Fibroblast of mammary gland (primary cell): ENCODE data around the gene EPC1.
A peak's percentile ranks its signal among the peaks of the same experiment; 100 is the strongest.

Experiments
- DNase-seq: peaks from one replicate; pipeline ENCODE4 v3.0.0-alpha.2; 2010; ENCODE audit warnings: low read depth
- H3K4me3 ChIP-seq: 2 replicates; pipeline ENCODE4 v1.5.1; 2011; ENCODE audit warnings: low read depth, mild to moderate bottlenecking, low read length, moderate library complexity; ENCODE audit not compliant: control insufficient read depth
- TF ChIP-seq, protein P1 (sequence below): conservative IDR thresholded peaks from 2 replicates; pipeline ENCODE4 v1.5.1; 2011; ENCODE audit warnings: low read depth, low read length, inconsistent platforms; ENCODE audit not compliant: control insufficient read depth, insufficient read depth

EPC1 gene

DNA sequence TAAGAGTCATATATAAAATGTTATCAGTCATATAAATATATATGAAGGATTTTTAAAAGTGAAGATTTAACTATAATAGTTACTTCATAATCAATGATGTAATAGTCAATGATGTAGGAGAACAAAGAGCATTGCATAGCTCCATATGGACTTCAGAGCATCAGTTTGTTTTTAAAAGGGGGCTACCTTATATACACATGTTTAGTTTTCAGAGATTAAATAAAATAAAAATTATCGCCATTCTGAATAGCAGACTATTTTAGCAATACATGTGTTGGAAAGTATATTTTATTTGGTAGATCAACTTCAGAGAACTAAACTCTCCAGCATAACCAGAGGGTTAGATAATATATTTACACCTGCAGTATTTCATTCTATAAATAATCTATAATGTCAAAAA is 29.1 kb upstream of the EPC1 start:
- peak overlapping the region; percentile 79 for H3K4me3 ChIP-seq
- TF ChIP-seq, protein P1, sequence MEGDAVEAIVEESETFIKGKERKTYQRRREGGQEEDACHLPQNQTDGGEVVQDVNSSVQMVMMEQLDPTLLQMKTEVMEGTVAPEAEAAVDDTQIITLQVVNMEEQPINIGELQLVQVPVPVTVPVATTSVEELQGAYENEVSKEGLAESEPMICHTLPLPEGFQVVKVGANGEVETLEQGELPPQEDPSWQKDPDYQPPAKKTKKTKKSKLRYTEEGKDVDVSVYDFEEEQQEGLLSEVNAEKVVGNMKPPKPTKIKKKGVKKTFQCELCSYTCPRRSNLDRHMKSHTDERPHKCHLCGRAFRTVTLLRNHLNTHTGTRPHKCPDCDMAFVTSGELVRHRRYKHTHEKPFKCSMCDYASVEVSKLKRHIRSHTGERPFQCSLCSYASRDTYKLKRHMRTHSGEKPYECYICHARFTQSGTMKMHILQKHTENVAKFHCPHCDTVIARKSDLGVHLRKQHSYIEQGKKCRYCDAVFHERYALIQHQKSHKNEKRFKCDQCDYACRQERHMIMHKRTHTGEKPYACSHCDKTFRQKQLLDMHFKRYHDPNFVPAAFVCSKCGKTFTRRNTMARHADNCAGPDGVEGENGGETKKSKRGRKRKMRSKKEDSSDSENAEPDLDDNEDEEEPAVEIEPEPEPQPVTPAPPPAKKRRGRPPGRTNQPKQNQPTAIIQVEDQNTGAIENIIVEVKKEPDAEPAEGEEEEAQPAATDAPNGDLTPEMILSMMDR = no peak
- DNase-seq = no peak

DNA sequence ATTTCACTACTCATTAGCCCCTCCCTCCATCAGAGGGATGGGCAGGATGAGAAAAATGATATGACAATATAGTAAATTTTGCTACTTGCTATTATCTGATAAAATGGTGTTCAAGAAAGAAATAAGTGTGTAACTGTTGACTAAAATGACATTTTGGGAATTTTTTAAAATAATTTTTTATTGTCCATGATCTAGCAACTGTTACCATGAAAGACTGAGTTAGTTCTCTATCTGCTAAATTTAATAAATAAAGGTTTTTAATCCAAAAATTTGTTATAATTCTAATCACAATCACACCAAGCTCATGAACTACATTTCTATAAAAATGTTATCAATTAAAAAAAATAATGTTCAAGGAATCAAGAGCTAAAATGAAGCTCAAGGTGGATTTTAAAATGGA is 28.7 kb upstream of the EPC1 start:
- H3K4me3 ChIP-seq = no peak overlapping the region
- no peak for DNase-seq
- TF ChIP-seq, protein P1 = no peak

DNA sequence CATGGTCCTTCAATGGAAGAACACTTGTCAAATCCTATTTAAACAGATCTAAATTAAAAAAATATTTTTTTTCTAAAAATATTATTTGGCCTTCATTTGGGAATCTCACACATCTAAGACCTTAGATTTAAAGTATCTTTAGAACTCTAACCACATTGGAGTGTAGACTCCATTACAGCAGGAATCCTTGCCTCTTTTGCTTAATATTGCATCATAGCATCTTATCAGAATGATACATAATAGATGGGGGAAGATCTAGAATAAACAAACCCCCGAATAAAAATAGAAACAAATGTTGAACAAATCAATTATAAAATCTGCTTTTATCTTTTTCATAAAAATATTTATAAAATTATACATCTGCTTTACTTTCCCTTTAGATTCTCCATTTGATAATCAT is 27.6 kb upstream of the EPC1 start:
- no peak for DNase-seq
- no peak overlapping the region for H3K4me3 ChIP-seq
- TF ChIP-seq, protein P1 = no peak

DNA sequence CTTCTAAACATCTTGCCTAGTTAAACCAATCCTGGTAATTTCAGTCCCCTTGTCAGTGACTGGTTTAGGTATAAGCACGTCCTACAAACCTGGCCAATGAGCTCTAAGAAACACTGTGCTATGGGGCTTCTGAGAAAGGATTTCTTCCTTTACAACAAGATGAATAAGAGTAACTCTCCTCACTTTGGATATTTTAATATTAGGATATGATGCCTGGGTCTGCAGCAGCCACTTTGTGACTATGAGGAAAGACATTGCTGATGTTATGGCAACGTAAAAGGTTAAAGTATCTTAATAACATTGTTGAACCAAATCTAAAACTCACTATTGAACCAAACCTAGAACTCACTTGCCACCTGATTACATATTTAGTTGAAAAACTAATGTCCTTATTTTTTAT is 26.5 kb upstream of the EPC1 start:
- TF ChIP-seq, protein P1 = no peak
- DNase-seq = no peak
- H3K4me3 ChIP-seq = no peak overlapping the region

DNA sequence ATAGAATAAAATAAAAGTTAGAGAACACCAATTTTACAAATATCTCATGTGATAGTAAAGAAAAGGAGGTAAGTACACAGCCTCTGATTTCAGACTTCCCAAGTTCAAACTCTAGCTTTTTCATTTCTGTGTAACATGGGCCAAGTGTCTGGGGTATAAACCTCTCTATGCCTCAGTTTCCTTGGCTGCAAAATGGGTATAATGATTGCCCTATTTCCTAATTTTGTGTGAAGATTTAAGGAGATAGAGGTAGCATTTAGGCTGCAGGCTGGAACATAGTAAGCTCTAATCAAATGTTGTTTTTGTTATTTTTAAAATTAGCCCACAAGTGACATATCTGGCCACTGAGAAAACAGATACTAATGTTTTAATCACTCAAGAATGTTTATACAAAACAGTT is 26.1 kb upstream of the EPC1 start:
- no peak for DNase-seq
- TF ChIP-seq, protein P1 = no peak
- H3K4me3 ChIP-seq = no peak overlapping the region

DNA sequence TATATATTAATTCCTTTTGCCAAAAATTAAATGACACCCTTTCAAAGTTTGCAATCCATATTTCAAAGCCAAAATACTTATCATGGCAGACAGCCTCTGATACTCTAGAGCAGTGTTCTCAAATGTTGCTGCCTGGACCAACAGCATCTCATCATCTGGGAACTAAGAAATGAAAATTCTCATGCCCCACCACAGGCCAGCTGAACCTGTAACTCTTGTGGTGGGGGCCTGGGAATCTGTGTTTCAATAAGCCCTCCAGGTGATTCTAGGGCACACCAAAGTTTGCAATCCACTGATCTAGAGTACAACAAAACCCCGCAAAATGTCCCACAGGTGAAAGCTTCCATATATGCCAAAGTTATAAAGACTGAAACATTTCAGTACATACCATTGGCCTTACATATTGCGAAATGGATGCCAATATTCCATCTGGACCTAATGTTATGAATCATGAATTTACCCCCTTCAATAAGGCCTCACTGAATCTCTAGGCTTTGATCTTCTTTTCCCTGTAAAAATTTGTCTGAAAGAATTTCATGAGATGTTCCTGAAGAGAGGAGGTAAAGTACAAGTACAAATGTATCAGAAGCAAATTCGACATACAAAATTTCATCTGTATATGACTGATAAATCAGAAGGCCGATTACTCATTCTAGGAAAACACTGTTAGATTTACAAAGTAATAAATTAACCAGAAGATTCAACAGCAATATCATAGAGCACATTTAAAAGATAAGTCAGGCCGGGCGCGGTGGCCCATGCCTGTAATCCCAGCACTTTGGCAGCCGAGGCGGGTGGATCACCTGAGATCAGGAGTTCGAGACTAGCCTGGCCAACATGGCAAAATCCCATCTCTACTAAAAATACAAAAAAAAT is 25.3 kb upstream of the EPC1 start:
- peak; percentile 40 for DNase-seq
- H3K4me3 ChIP-seq = no peak overlapping the region

More for the DNA sequence above, 25.3 kb upstream of the EPC1 start:
- TF ChIP-seq, protein P1 = no peak
